K562 (cell line): ENCODE data around the gene ELK4. TPM values are rescaled to one million over a fixed set of nuclear protein-coding genes. Genes with fewer than 3 reads are reported as not detected.

Source experiments
- STAT6 ChIP-seq: sonication (generic); formaldehyde crosslinking; IDR thresholded peaks from 2 replicates; pipeline ENCODE4 v1.8.1; 2023; ENCODE audit warnings: mild to moderate bottlenecking, missing genetic modification reagents
- ZBTB40 ChIP-seq, 2 experiments: fragments of 450-650 bp in 1 of 2; sonication (generic) in 1 of 2; formaldehyde crosslinking in 1 of 2; IDR thresholded peaks; 2 replicates each; pipeline versions ENCODE4 v1.7.1 to v1.9.0; 2016 to 2022; ENCODE audit warnings: inconsistent platforms in 1 of 2, mild to moderate bottlenecking in 1 of 2, missing genetic modification reagents in 1 of 2
- polyA plus RNA-seq, 8 experiments: library from polyadenylated mRNA; depleted of rRNA in 4 of 8; stranded (reverse) in 5 of 8; unstranded in 3 of 8; fragments of >200 nt; fragmentation: Nextera tagmentation in 2 of 8; fragmentation: Illumina TruSeq in 1 of 8; extraction: Ambion mirVana in 2 of 8; extraction: Trizol in 1 of 8; gene quantifications; 2 replicates each; pipeline versions ENCODE4 v1.2.1 to v1.2.3, GENCODE V29; 2011 to 2014; ENCODE audit warnings: inconsistent platforms in 1 of 8, missing spikeins in 1 of 8
- total RNA-seq, 7 experiments: library from RNA; depleted of rRNA in 6 of 7; stranded (reverse); fragments of >200 nt in 6 of 7; fragmentation: Illumina TruSeq in 2 of 7; extraction: Trizol in 2 of 7; gene quantifications; 2 replicates each; pipeline versions ENCODE4 v1.2.1 to v1.2.3, GENCODE V29; 2011 to 2021; ENCODE audit warnings: low replicate concordance in 1 of 7

Gene ELK4
- total and polyA plus RNA-seq, 9 of the 15 experiments (the other 6 are each of a cell fraction or from before 2014, with no cell fraction given) = 2.0 to 21.7 (median 9.2) TPM

- no peak for TF ChIP-seq ZBTB40 (IDR thresholded peaks at IDR 0.05)
- no peak for TF ChIP-seq ZBTB40 (CRISPR knock-in tag; IDR thresholded peaks at IDR 0.05)
- no peak for TF ChIP-seq STAT6
Measured at GRCh38 chr1:205577874-205578658, 53.7 kb downstream of the ELK4 start (continued).
